AG04450 (cell line): Measurements from ENCODE around the gene SLC25A12. TPM values are rescaled to one million over a fixed set of nuclear protein-coding genes. Genes with fewer than 3 reads are reported as not detected.

Experiments used
- CTCF ChIA-PET: fragments of 300-600, 350-600 bp; formaldehyde crosslinking; extraction: SDS; loops from one replicate; lab custom pipeline; 2022; ENCODE audit warnings: antibody characterized with exemption, inconsistent platforms; lab: Charles Lee
- POLR2A ChIA-PET: fragments of 350-600 bp; formaldehyde crosslinking; extraction: SDS; loops from one replicate; lab custom pipeline; 2021; ENCODE audit warnings: antibody characterized with exemption, inconsistent platforms; lab: Yijun Ruan, JAX
- DNase-seq: peaks from one replicate; pipeline ENCODE4 v3.0.0-alpha.2; 2011; ENCODE audit warnings: low read depth, low spot score
- H3K27ac ChIP-seq: one replicate; pipeline ENCODE4 v1.5.1; 2012; ENCODE audit warnings: low read depth, low read length, control low read depth
- H3K27me3 ChIP-seq: one replicate; pipeline ENCODE4 v1.6.0; 2012; ENCODE audit warnings: low read length; ENCODE audit not compliant: control insufficient read depth, insufficient read depth
- H3K4me3 ChIP-seq: 2 replicates; pipeline ENCODE4 v1.5.1; 2011; ENCODE audit warnings: mild to moderate bottlenecking, low read depth, low read length, control low read depth
- H3K9me3 ChIP-seq: 2 replicates; pipeline ENCODE4 v1.5.1; 2012; ENCODE audit warnings: low read length; ENCODE audit not compliant: control insufficient read depth, insufficient read depth
- polyA plus RNA-seq: library from polyadenylated mRNA; depleted of rRNA; stranded (reverse); fragments of >200 nt; gene quantifications from 2 replicates; pipeline ENCODE4 v1.2.3, GENCODE V29; 2011
- TF ChIP-seq, protein P1 (sequence below): IDR thresholded peaks from 2 replicates; pipeline ENCODE4 v1.5.1; 2011; ENCODE audit warnings: low read depth, low read length, control low read depth, inconsistent platforms

Gene SLC25A12
- polyA plus RNA-seq, 1 experiment, result 27.3 TPM

DNA sequence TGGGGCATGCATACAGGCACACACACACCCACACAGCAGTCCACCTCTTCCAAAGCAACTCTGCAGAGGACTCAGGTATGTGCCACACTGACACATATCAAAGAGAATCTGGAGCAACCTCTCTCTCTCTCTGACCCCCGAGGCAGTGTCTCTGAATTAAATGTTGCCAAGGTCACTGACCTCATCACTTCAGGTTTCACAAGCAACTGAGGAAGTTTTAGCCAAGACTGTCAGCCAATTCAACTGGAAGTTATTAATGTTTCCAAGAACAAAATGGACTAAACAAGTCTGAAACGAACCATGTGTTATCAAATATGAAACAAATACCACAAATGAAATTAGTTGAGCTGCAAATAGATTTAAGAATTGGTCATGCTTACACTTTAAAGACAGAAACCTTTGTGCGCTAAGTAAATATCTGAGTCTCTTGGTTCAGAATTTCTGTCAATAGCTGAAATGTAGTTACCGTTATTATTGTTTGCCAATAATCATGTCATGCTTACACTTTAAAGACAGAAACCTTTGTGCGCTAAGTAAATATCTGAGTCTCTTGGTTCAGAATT is 86.1 kb downstream of the SLC25A12 start:
- H3K4me3 ChIP-seq, result no peak overlapping the region
- no peaks in the 10 kb centered on the region for H3K27me3 ChIP-seq
- ChIA-PET POLR2A (no interaction called here), CTCF (interaction anchor here (0.6 to 0.9 kb wide), 2 partner anchors 297 to 299 kb away, joined by 3 read pairs; no protein-coding TSS in a partner anchor)
- H3K27ac ChIP-seq, result no peak overlapping the region
- H3K9me3 ChIP-seq, result no peaks in the 10 kb centered on the region
- DNase-seq, result no peak
- TF ChIP-seq, protein P1, sequence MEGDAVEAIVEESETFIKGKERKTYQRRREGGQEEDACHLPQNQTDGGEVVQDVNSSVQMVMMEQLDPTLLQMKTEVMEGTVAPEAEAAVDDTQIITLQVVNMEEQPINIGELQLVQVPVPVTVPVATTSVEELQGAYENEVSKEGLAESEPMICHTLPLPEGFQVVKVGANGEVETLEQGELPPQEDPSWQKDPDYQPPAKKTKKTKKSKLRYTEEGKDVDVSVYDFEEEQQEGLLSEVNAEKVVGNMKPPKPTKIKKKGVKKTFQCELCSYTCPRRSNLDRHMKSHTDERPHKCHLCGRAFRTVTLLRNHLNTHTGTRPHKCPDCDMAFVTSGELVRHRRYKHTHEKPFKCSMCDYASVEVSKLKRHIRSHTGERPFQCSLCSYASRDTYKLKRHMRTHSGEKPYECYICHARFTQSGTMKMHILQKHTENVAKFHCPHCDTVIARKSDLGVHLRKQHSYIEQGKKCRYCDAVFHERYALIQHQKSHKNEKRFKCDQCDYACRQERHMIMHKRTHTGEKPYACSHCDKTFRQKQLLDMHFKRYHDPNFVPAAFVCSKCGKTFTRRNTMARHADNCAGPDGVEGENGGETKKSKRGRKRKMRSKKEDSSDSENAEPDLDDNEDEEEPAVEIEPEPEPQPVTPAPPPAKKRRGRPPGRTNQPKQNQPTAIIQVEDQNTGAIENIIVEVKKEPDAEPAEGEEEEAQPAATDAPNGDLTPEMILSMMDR, result no peak

DNA sequence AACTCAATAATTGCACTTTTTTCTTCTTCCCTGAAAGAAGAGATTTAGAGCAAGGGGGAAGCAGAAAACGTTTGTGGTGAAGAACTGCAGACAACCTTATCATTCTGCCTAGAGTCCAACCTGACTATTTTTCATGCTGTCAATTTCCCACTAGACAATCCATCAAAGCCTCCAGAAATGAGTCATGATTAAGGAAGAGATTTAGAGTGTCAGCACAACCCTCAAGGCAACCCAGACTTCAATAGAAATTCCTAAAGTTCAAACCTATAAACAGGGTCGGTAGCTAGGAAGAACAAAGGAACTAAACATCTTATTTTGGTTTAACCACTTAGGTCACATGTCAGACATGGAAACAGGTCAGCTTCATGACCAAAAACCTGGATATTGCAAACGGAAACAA is 86.9 kb downstream of the SLC25A12 start:
- Histone ChIP-seq H3K27ac (no peak overlapping the region), H3K27me3 (no peaks in the 10 kb centered on the region), H3K9me3 (no peaks in the 10 kb centered on the region), H3K4me3 (no peak overlapping the region)
- TF ChIP-seq, protein P1, result no peak
- DNase-seq, result no peak
- ChIA-PET POLR2A (no interaction called here), CTCF (interaction anchor here (0.9 kb wide), 1 partner anchor 297 kb away, joined by 3 read pairs; no protein-coding TSS in a partner anchor)

DNA sequence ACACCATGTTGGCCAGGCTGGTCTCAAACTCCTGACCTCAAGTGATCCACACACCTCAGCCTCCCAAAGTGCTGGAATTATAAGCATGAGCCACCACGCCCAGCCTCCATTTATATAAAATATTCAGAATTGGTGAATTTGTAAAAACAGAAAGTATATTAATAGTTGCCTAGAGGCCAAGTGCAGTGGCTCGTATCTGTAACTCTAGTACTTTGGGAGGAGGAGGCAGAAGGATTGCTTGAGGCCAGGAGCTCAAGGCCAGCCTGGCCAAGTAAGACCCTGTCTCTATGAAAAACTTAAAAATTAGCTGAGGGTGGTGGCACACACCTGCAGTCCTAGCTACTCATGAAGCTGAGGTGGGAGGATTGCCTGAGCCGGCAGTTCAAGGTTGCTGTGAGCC is 89.6 kb downstream of the SLC25A12 start:
- POLR2A ChIA-PET, result interaction anchor here (0.5 kb wide), 1 partner anchor 79 kb away, joined by 3 read pairs; no protein-coding TSS in a partner anchor
- CTCF ChIA-PET, result interaction anchor here (0.6 kb wide), 1 partner anchor 40 kb away, joined by 3 read pairs; no protein-coding TSS in a partner anchor
- H3K27me3 ChIP-seq, result no peaks in the 10 kb centered on the region
- TF ChIP-seq, protein P1, result no peak
- H3K9me3 ChIP-seq, result no peaks in the 10 kb centered on the region
- no peak for DNase-seq
- H3K4me3 ChIP-seq, result no peak overlapping the region
- no peak overlapping the region for H3K27ac ChIP-seq

DNA sequence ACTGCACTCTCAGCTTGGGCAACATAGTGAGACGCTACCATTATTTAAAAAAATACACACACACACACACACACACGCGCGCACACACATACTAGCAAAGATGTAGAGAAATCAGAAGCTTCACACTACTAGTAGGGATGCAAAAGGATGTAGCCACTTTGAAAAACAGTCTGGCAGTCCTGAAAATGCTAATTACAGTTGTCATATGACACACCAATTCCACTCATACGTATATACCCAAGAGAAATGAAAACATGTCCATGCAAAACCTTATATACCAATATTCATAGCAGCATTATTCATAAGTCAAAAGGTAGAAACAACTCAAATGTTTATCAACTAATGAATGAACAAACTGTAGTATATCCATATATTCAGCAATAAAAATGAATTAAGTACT is 90.3 kb downstream of the SLC25A12 start:
- H3K27ac ChIP-seq, result no peak overlapping the region
- TF ChIP-seq, protein P1, result no peak
- H3K4me3 ChIP-seq, result no peak overlapping the region
- no peaks in the 10 kb centered on the region for H3K27me3 ChIP-seq
- CTCF ChIA-PET, result no interaction called here
- no peak for DNase-seq
- POLR2A ChIA-PET, result no interaction called here
- no peaks in the 10 kb centered on the region for H3K9me3 ChIP-seq

DNA sequence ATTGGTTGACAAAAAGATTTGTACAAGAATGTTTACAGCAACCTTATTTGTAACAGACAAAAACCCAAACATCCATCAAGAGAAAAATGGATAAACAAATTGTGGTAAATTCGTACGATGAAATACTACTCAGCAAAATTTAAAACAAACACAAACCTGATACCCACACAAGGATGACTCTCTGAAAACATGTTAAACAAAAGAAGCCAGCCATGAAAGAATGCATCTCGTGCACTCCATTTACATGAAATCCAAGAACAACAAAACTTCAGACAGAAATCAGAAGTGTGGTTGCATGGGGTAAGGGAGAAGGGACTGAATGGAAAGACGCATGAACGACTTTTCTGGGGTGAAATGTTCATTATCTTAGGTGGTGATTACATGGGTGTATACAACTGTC is 93.4 kb downstream of the SLC25A12 start:
- TF ChIP-seq, protein P1, result no peak
- ChIA-PET CTCF (no interaction called here), POLR2A (no interaction called here)
- H3K27me3 ChIP-seq, result no peaks in the 10 kb centered on the region
- no peak overlapping the region for H3K27ac ChIP-seq
- no peaks in the 10 kb centered on the region for H3K9me3 ChIP-seq
- no peak for DNase-seq
- no peak overlapping the region for H3K4me3 ChIP-seq
